Left ventricle myocardium inferior (tissue), 1 donor: ENCODE results near the gene SELENOM. TPM values are rescaled to one million over a fixed set of nuclear protein-coding genes. Genes with fewer than 3 reads are reported as not detected.
A peak's percentile ranks its signal among the peaks of the same experiment; 100 is the strongest.
"Not testable (repeated sequence)": the region's sequence is repeated elsewhere in the genome, so short reads cannot be mapped to it uniquely, and the experiment has no call there.

Source experiments
- DNase-seq: peaks from one replicate; pipeline ENCODE4 v3.0.0-alpha.2; 2020
- H3K27ac ChIP-seq: fragments of 200-600 bp; replicated peaks from 2 replicates; pipeline ENCODE4 v1.8.0; 2021
- H3K27me3 ChIP-seq: fragments of 200-600 bp; 2 replicates; pipeline ENCODE4 v1.8.0; 2021; ENCODE audit warnings: low read depth
- H3K36me3 ChIP-seq: fragments of 200-600 bp; 2 replicates; pipeline ENCODE4 v1.8.0; 2021
- H3K4me1 ChIP-seq: fragments of 200-600 bp; 2 replicates; pipeline ENCODE4 v1.8.0; 2021
- H3K4me3 ChIP-seq: fragments of 200-600 bp; 2 replicates; pipeline ENCODE4 v1.8.0; 2021; ENCODE audit warnings: mild to moderate bottlenecking, moderate library complexity
- H3K9me3 ChIP-seq: fragments of 200-600 bp; replicated peaks from 2 replicates; pipeline ENCODE4 v1.8.0; 2021
- CTCF ChIP-seq: fragments of 200-600 bp; IDR thresholded peaks from 2 replicates; pipeline ENCODE4 v1.8.0; 2021; ENCODE audit warnings: antibody characterized with exemption, mild to moderate bottlenecking, borderline replicate concordance
- intact Hi-C: fragments of 100-400 bp; cut with micrococcal nuclease; formaldehyde crosslinking; loops from one replicate; pipeline ENCODE4 v1.11.0; 2022
- total RNA-seq: library from RNA; stranded (reverse); fragmentation: NEBNext Ultra II Directional; extraction: Animal tissue kit (Norgen Biotek cat#: 25700); gene quantifications from one replicate; pipeline ENCODE4 v1.2.1, GENCODE V29; 2021
- donor health status: DM: no; HTN: yes; CAD: no; lungs with severe emphysema.

Gene SELENOM
- total RNA-seq, 1 donor from 2014 or later, result 51.5 TPM

DNA sequence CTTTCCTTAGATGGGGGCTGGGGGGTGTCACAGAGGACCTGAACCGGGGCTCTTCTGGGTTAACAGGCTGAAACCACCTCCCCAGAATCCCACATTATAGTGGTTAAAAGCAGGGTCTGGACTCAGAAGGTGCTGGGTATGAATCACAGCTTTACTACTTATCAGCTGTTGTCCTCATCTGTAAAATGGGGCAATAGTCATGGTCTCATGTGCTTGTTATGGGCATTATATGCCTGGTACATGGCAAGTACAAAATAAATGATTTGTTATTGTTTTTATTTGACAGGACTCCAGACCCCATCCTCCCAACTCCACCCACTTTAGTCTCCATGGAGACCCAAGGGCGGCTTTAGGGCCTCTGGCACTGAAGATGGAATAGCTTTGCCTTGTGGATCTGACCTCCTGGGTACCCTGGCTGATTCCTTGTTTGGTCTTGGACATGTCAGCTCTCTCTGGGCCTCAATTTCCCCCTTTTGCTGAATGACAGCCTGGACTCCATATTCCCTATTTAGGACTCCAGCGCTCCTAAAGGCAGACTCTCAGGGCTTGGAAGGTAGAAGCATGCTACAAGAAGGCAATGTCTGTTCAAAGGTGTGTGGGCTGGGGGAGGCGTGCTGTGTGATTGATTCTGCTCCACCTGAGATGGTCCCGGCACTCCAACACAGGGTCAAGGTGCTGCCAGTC, 27.1 kb downstream of the SELENOM start:
- no peak for DNase-seq
- intact Hi-C loops, result loop anchor here (5.0 kb wide), 2 partner anchors 33 to 108 kb away; no protein-coding TSS in a partner anchor
- Histone ChIP-seq H3K27ac (peak overlapping the region; percentile 95), H3K36me3 (peaks cover 12% of the 10 kb centered on the region), H3K9me3 (no peaks in the 10 kb centered on the region), H3K4me1 (peaks cover 65% of the 10 kb centered on the region), H3K27me3 (no peaks in the 10 kb centered on the region), H3K4me3 (peak overlapping the region; percentile 89)
- TF ChIP-seq CTCF, result no peak

- TF ChIP-seq CTCF, result no peak
- intact Hi-C loops, result no loop called here
- Histone ChIP-seq H3K27me3 (no peaks in the 10 kb centered on the region), H3K36me3 (peaks cover 8% of the 10 kb centered on the region), H3K4me1 (peaks cover 63% of the 10 kb centered on the region), H3K27ac (peak overlapping the region; percentile 23), H3K4me3 (no peak overlapping the region), H3K9me3 (no peaks in the 10 kb centered on the region)
- DNase-seq, result no peak
These were observed 28.2 kb downstream of the SELENOM start for GRCh38 chr22:31079095-31079642.

DNA sequence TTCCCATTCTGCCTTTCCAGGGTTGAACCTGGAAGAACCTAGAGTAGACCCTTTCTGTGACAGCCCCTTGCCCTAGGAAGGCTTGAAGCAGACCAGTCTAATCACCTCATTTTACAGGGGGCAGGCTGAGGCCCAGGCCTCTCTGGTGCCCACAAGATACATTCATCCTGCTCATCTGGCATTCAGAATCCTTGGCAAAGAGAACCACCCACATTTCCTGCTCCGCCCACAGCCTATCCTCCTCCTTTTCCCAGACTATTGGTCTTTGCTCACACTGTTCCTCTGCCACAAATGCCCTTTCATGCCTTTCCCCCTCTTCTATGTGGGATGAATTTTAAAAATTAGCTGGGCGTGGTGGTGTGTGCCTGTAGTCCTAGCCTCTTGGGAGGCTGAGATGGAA, 29.0 kb downstream of the SELENOM start:
- Histone ChIP-seq H3K27ac (peak overlapping the region; percentile 23), H3K4me1 (peaks cover 63% of the 10 kb centered on the region)
- intact Hi-C loops, result not testable (repeated sequence)

GRCh38 chr22:31077681-31078080, 29.7 kb downstream of the SELENOM start:
- TF ChIP-seq CTCF, result no peak
- H3K27me3 ChIP-seq, result no peaks in the 10 kb centered on the region

More for the DNA sequence above, 29.0 kb downstream of the SELENOM start:
- DNase-seq, H3K4me3 ChIP-seq, H3K9me3 ChIP-seq, H3K36me3 ChIP-seq, H3K27me3 ChIP-seq: not testable (repeated sequence)

GRCh38 chr22:31075961-31076360, 31.4 kb downstream of the SELENOM start:
- peak overlapping the region; percentile 86 for H3K27ac ChIP-seq
- DNase-seq, result peak; percentile 93
- H3K9me3 ChIP-seq, result no peaks in the 10 kb centered on the region
- no peaks in the 10 kb centered on the region for H3K27me3 ChIP-seq
- H3K4me1 ChIP-seq, result peaks cover 43% of the 10 kb centered on the region
- intact Hi-C loops, result no loop called here
- TF ChIP-seq CTCF, result no peak
- no peaks in the 10 kb centered on the region for H3K36me3 ChIP-seq
- H3K4me3 ChIP-seq, result no peak overlapping the region

More at GRCh38 chr22:31077681-31078080, 29.7 kb downstream of the SELENOM start:
- Histone ChIP-seq H3K4me3 (no peak overlapping the region), H3K9me3 (no peaks in the 10 kb centered on the region), H3K27ac (peak overlapping the region; percentile 23), H3K4me1 (peaks cover 57% of the 10 kb centered on the region), H3K36me3 (no peaks in the 10 kb centered on the region)
- intact Hi-C loops, result no loop called here
- no peak for DNase-seq

DNA sequence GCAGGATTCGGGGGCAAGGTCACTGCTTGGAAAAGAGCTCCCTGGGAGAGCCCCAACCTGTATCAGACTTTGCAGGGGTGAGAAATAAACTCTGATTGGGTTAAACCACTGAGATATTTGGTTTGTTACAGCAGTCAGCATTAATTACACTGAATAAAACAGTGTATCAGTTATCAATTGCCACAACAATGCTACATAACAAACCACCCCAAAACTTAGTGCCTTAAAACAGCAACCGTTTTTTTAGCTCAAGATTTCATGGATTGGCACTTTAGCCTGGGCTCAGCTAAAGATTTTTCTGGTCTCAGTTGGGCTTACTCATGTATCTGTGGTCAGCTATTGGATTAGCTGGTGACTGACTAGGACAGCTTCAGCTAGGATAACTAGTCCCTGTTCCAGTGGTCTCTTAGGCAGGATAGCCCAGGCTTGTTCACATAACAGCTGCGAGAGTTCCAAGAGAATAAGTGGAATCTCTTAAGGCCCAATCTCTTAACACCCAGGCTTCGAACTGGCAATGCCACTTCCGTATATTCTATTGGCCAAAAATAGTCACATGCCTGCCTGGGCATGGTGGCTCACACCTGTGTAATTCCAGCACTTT, 33.7 kb downstream of the SELENOM start:
- H3K9me3 ChIP-seq, H3K4me3 ChIP-seq, H3K27me3 ChIP-seq, H3K36me3 ChIP-seq, DNase-seq, intact Hi-C loops: not testable (repeated sequence)
- Histone ChIP-seq H3K27ac (peak overlapping the region; percentile 86), H3K4me1 (peaks cover 34% of the 10 kb centered on the region)

- peak overlapping the region; percentile 86 for H3K27ac ChIP-seq
- DNase-seq, intact Hi-C loops, H3K36me3 ChIP-seq, H3K27me3 ChIP-seq, H3K9me3 ChIP-seq, H3K4me3 ChIP-seq: not testable (repeated sequence)
- peaks cover 34% of the 10 kb centered on the region for H3K4me1 ChIP-seq
These were observed 34.2 kb downstream of the SELENOM start for GRCh38 chr22:31073125-31073524.

DNA sequence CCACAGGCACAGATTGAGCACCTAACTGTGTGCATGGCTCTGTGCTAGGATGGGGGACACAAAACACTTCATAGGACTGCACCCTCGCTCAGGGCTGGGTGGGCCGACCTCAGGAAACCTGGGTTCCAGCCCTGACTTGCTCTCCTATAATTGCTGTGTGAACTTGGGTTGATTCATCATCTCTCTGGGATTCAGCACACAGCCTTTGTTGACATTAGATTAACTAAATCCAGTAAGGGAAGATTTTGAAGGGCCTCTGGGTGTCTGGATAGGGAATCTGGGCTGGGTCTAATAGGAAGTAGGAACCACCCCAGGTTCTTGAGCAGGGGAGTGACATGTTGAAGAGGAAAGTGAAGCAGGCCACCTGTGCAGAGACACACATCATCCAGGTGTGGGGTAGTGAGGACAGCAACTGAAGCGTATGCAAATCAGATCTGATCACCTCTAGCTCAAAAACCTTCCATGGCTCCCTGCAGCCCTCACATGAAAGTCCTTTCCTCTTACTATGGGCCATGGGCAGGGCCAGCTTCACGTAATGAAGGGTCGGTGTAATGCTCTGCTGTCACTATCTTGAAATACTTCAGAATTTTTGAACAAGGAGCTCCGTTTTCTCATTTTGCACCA, 37.6 kb downstream of the SELENOM start:
- DNase-seq, intact Hi-C loops, H3K9me3 ChIP-seq, H3K27ac ChIP-seq, H3K27me3 ChIP-seq, H3K4me3 ChIP-seq, H3K36me3 ChIP-seq: not testable (repeated sequence)
- peaks cover 12% of the 10 kb centered on the region for H3K4me1 ChIP-seq
